HG03175 (cell line): ENCODE data around the gene ACVR1C.
"Not testable (repeated sequence)": the region's sequence is repeated elsewhere in the genome, so short reads cannot be mapped to it uniquely, and the experiment has no call there.

Experiments used
- ATAC-seq: cut with Tn5 transposase; IDR thresholded peaks from one replicate; pipeline ENCODE4 v1.9.1; 2021; ENCODE audit warnings: mild to moderate bottlenecking, moderate library complexity; ENCODE audit not compliant: unreplicated experiment

The ACVR1C gene

GRCh38 chr2:157587576-157587975, 41.1 kb downstream of the ACVR1C start:
- ATAC-seq = no peak

- no peak for ATAC-seq
Observed at GRCh38 chr2:157574165-157574564, 54.5 kb downstream of the ACVR1C start.

- peak; percentile 84 for ATAC-seq
Observed at GRCh38 chr2:157572725-157573124, 55.9 kb downstream of the ACVR1C start.

- ATAC-seq = not testable (repeated sequence)
Observed at GRCh38 chr2:157566623-157567022, 62.0 kb downstream of the ACVR1C start.

- ATAC-seq = not testable (repeated sequence)
Observed at GRCh38 chr2:157566113-157566512, 62.6 kb downstream of the ACVR1C start.

- ATAC-seq = no peak
Observed at GRCh38 chr2:157565550-157565949, 63.1 kb downstream of the ACVR1C start.

GRCh38 chr2:157559890-157560289, 68.8 kb downstream of the ACVR1C start:
- ATAC-seq = no peak

GRCh38 chr2:157559461-157559860, 69.2 kb downstream of the ACVR1C start:
- no peak for ATAC-seq

GRCh38 chr2:157559061-157559460, 69.6 kb downstream of the ACVR1C start:
- ATAC-seq = no peak

GRCh38 chr2:157557770-157558169, 70.9 kb downstream of the ACVR1C start:
- ATAC-seq = no peak

- ATAC-seq = no peak
Observed at GRCh38 chr2:157540102-157540501, 88.6 kb downstream of the ACVR1C start.

- no peak for ATAC-seq
Observed at GRCh38 chr2:157538064-157538463, 90.6 kb downstream of the ACVR1C start.

- no peak for ATAC-seq
Observed at GRCh38 chr2:157536815-157537214, 91.8 kb downstream of the ACVR1C start.

- no peak for ATAC-seq
Observed at GRCh38 chr2:157528963-157529751, 99.5 kb downstream of the ACVR1C start.

- ATAC-seq = no peak
Observed at GRCh38 chr2:157526070-157526469, 102.6 kb downstream of the ACVR1C start.

- ATAC-seq = no peak
Observed at GRCh38 chr2:157523270-157524247, 105.1 kb downstream of the ACVR1C start.

- not testable (repeated sequence) for ATAC-seq
Observed at GRCh38 chr2:157514966-157515365, 113.7 kb downstream of the ACVR1C start.

GRCh38 chr2:157509744-157510143, 118.9 kb downstream of the ACVR1C start:
- ATAC-seq = no peak

- no peak for ATAC-seq
Observed at GRCh38 chr2:157508676-157509075, 120.0 kb downstream of the ACVR1C start.

- ATAC-seq = no peak
Observed at GRCh38 chr2:157506586-157506985, 122.1 kb downstream of the ACVR1C start.

- ATAC-seq = no peak
Observed at GRCh38 chr2:157504623-157505022, 124.0 kb downstream of the ACVR1C start.

GRCh38 chr2:157501026-157501425, 127.6 kb downstream of the ACVR1C start:
- ATAC-seq = no peak
